ENCODE results near the gene CLCN2. TPM values are rescaled to one million over a fixed set of nuclear protein-coding genes. Genes with fewer than 3 reads are reported as not detected.

The CLCN2 gene
- total and polyA plus RNA-seq, 2 of the 4 experiments (the other 2 are of a cell fraction) = 2.9 to 5.8 TPM

- Histone ChIP-seq H4K91ac (ENCODE audit: insufficient read depth, low read depth, low read length) (no peak overlapping the region), H3K56ac (ENCODE audit: extremely low read depth, insufficient read depth, low read length) (no peak overlapping the region), H2BK5ac (ENCODE audit: low read depth, low read length, poor library complexity, severe bottlenecking) (no peak overlapping the region), H3K79me1 (ENCODE audit: low read depth in 1 of 2, low read length in 2 of 2) (peaks cover 18 to 59% of the 10 kb centered on the region in 2 experiments; a peak in 3 of 4 replicates), H3K4me2 (ENCODE audit: low read depth, low read length) (no peak overlapping the region), H3K27me3 (ENCODE audit: control insufficient read depth, insufficient read depth, low read length) (no peaks in the 10 kb centered on the region), H3K36me3 (ENCODE audit: control insufficient read depth, insufficient read depth, low read length) (peaks cover 24% of the 10 kb centered on the region), H2AK9ac (replicated peaks; ENCODE audit: low read depth, low read length, poor library complexity) (no peak overlapping the region), H4K20me1 (ENCODE audit: insufficient read depth, low read length) (peaks cover 17% of the 10 kb centered on the region; the same call in 1 of the 2 replicates), H3K23ac (ENCODE audit: low read depth, low read length) (no peak overlapping the region), H3K9ac (ENCODE audit: low read depth, low read length) (no peak overlapping the region), H2BK120ac (ENCODE audit: low read depth, low read length) (no peak overlapping the region), H3K4me3 (ENCODE audit: insufficient read depth, low read depth, low read length) (no peak overlapping the region), H2BK15ac (ENCODE audit: low read depth, low read length) (no peak overlapping the region), H3K27ac (ENCODE audit: insufficient read depth, low read length) (no peak overlapping the region), H2AK5ac (ENCODE audit: low read depth, low read length) (no peak overlapping the region), H3K9me3 (ENCODE audit: control insufficient read depth, insufficient read depth, low read length) (no peaks in the 10 kb centered on the region), H2BK20ac (ENCODE audit: low read depth, low read length) (no peak overlapping the region), H4K8ac (ENCODE audit: low read depth in 2 of 2, low read length in 2 of 2) (no peak overlapping the region), H3K18ac (ENCODE audit: low read depth, low read length) (no peak overlapping the region), H3K14ac (replicated peaks; ENCODE audit: low read depth, low read length) (no peak overlapping the region), H3K4me1 (ENCODE audit: control insufficient read depth, insufficient read depth, low read length) (peaks cover 35% of the 10 kb centered on the region), H2AFZ (replicated peaks; ENCODE audit: low read length, poor library complexity) (no peak overlapping the region), H4K5ac (ENCODE audit: low read depth, low read length) (no peak overlapping the region), H3K9me1 (ENCODE audit: insufficient read depth, low read length) (peaks cover 25% of the 10 kb centered on the region), H3K4ac (ENCODE audit: low read depth, low read length) (no peak overlapping the region)
- CTCF ChIA-PET = no interaction called here
- no TSS peak for BruUV-seq (replicated peaks)
- POLR2A ChIA-PET (ENCODE audit: unreplicated experiment) = no interaction called here
- WGBS, 2 experiments (ENCODE audit: extremely low coverage in 2 of 2, insufficient read length in 1 of 2) = 100% methylated on average over 3 of the region's 7 CpGs; no CpG with 5 or more reads in 1 of the 2 experiments
- dilution Hi-C loops (cut with HindIII; ENCODE audit: low sequenced_read_pairs, unreplicated experiment) (no loop called here), intact Hi-C loops (cut with micrococcal nuclease) (loop anchor here (10.0 kb wide), 1 partner anchor 1433 kb away; no protein-coding TSS in a partner anchor), in situ Hi-C loops (cut with MboI; ENCODE audit: low sequenced_read_pairs) (no loop called here)
- ATAC-seq (ENCODE audit: low read depth) (no peak), DNase-seq (no peak)
- TF ChIP-seq NFE2L2 (IDR thresholded peaks at IDR 0.05; ENCODE audit: low read depth, low read length) (no peak), CTCF (conservative IDR thresholded peaks at IDR 0.05; ENCODE audit: low read depth, low read length) (no peak), POLR2A (IDR thresholded peaks at IDR 0.05; ENCODE audit: low read depth, low read length) (no peak), CHD1 (IDR thresholded peaks at IDR 0.05; ENCODE audit: low read depth, low read length) (no peak), ELK1 (IDR thresholded peaks at IDR 0.05; ENCODE audit: borderline replicate concordance, low read depth, low read length) (no peak), RFX5 (IDR thresholded peaks at IDR 0.05; ENCODE audit: low read depth, low read length) (no peak), MAFK (IDR thresholded peaks at IDR 0.05; ENCODE audit: low read depth, low read length) (no peak), FOS (IDR thresholded peaks at IDR 0.05; ENCODE audit: low read depth, low read length) (no peak), RCOR1 (IDR thresholded peaks at IDR 0.05; ENCODE audit: insufficient replicate concordance, low read length) (no peak)
Measured at GRCh38 chr3:184341925-184342324, 19.5 kb downstream of the CLCN2 start.

All from IMR-90 (cell line).